ENCODE data around the gene CD209.

CD209 gene

GRCh38 chr19:7690779-7691258, 56.5 kb downstream of the CD209 start:
- in situ Hi-C loops (cut with MboI; ENCODE audit: low pct_unique_long_range_greater_than_20kb, low sequenced_read_pairs, unreplicated experiment): no loop called here
- TF ChIP-seq, protein P1, sequence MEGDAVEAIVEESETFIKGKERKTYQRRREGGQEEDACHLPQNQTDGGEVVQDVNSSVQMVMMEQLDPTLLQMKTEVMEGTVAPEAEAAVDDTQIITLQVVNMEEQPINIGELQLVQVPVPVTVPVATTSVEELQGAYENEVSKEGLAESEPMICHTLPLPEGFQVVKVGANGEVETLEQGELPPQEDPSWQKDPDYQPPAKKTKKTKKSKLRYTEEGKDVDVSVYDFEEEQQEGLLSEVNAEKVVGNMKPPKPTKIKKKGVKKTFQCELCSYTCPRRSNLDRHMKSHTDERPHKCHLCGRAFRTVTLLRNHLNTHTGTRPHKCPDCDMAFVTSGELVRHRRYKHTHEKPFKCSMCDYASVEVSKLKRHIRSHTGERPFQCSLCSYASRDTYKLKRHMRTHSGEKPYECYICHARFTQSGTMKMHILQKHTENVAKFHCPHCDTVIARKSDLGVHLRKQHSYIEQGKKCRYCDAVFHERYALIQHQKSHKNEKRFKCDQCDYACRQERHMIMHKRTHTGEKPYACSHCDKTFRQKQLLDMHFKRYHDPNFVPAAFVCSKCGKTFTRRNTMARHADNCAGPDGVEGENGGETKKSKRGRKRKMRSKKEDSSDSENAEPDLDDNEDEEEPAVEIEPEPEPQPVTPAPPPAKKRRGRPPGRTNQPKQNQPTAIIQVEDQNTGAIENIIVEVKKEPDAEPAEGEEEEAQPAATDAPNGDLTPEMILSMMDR (IDR thresholded peaks at IDR 0.05; ENCODE audit: extremely low read depth, insufficient read depth, missing control alignments): no peak
- DNase-seq (ENCODE audit: low spot score): no peak
